HepG2 (cell line): ENCODE results near the gene SLC13A3. TPM values are rescaled to one million over a fixed set of nuclear protein-coding genes. Genes with fewer than 3 reads are reported as not detected.

Source experiments
- ATM ChIP-seq: fragments of 450-650 bp; IDR thresholded peaks from 2 replicates; pipeline ENCODE4 v1.7.1; 2017; ENCODE audit warnings: mild to moderate bottlenecking, borderline replicate concordance
- FOXA1 ChIP-seq, 2 experiments: fragments of 450-650 bp in 1 of 2; sonication (generic) in 1 of 2; formaldehyde crosslinking in 1 of 2; IDR thresholded peaks; 2 replicates each; pipeline versions ENCODE4 v1.4.0 to v1.6.1; 2016 to 2020; ENCODE audit warnings: missing genetic modification reagents in 1 of 2
- FOXK2 ChIP-seq: fragments of 450-650 bp; IDR thresholded peaks from 2 replicates; pipeline ENCODE4 v1.6.1; 2016
- KDM1A ChIP-seq: IDR thresholded peaks from 2 replicates; pipeline ENCODE4 v1.6.1; 2016; ENCODE audit warnings: missing compliant biosample characterization
- MIER2 ChIP-seq: IDR thresholded peaks from 2 replicates; pipeline ENCODE4 v1.6.1; 2016; ENCODE audit warnings: missing biosample characterization, missing genetic modification reagents
- POLR2AphosphoS2 ChIP-seq: IDR thresholded peaks from 2 replicates; pipeline ENCODE4 v1.6.1; 2011; ENCODE audit warnings: low read depth, low read length, improper control_type of control experiment
- RBM22 ChIP-seq: fragments of 200-400 bp; formaldehyde crosslinking; optimal IDR thresholded peaks from 2 replicates; pipeline ENCODE3; 2017; ENCODE audit warnings: mild to moderate bottlenecking, low read length, moderate library complexity
- TCF12 ChIP-seq, 2 experiments: fragments of 450-650 bp in 1 of 2; sonication (generic) in 1 of 2; formaldehyde crosslinking in 1 of 2; IDR thresholded peaks; 2 replicates each; pipeline versions ENCODE4 v1.6.1 to v1.8.0; 2017 to 2022; ENCODE audit warnings: antibody characterized with exemption in 1 of 2, mild to moderate bottlenecking in 1 of 2, missing genetic modification reagents in 1 of 2, moderate library complexity in 1 of 2
- TCF7 ChIP-seq: sonication (generic); IDR thresholded peaks from 2 replicates; pipeline ENCODE4 v1.6.1; 2016; ENCODE audit warnings: antibody characterized with exemption, low read depth
- U2AF2 ChIP-seq: fragments of 200-400 bp; formaldehyde crosslinking; IDR thresholded peaks from 2 replicates; pipeline ENCODE4 v1.6.1; 2017; ENCODE audit warnings: low read depth, mild to moderate bottlenecking, low read length
- XBP1 ChIP-seq: sonication (generic); formaldehyde crosslinking; IDR thresholded peaks from 2 replicates; pipeline ENCODE4 v1.5.0; 2020; ENCODE audit warnings: missing genetic modification reagents
- ZFP82 ChIP-seq: sonication (generic); formaldehyde crosslinking; IDR thresholded peaks from 2 replicates; pipeline ENCODE4 v1.5.1; 2020; ENCODE audit warnings: mild to moderate bottlenecking, missing genetic modification reagents, borderline replicate concordance
- ZNF136 ChIP-seq: sonication (generic); formaldehyde crosslinking; IDR thresholded peaks from 2 replicates; pipeline ENCODE4 v1.8.1; 2022; ENCODE audit warnings: low read depth, mild to moderate bottlenecking, moderate library complexity, missing genetic modification reagents
- ZNF512 ChIP-seq: sonication (generic); formaldehyde crosslinking; IDR thresholded peaks from 2 replicates; pipeline ENCODE4 v1.4.0; 2020; ENCODE audit warnings: mild to moderate bottlenecking, missing genetic modification reagents
- ZNF557 ChIP-seq: sonication (generic); formaldehyde crosslinking; IDR thresholded peaks from 2 replicates; pipeline ENCODE4 v1.4.0; 2020; ENCODE audit warnings: missing genetic modification reagents
- polyA plus RNA-seq, 8 experiments: library from polyadenylated mRNA; depleted of rRNA in 3 of 8; stranded (reverse) in 7 of 8; unstranded in 1 of 8; fragments of >200 nt; fragmentation: Illumina TruSeq in 4 of 8; extraction: Trizol in 4 of 8; gene quantifications; 2 replicates each; pipeline versions ENCODE4 v1.2.1 to v1.2.3, GENCODE V29; 2011 to 2016; ENCODE audit warnings: low read depth in 4 of 8, missing spikeins in 1 of 8, mixed read lengths in 1 of 8; ENCODE audit not compliant: insufficient read depth in 1 of 8
- total RNA-seq, 5 experiments: library from RNA; depleted of rRNA; stranded (reverse); fragments of >200 nt; fragmentation: Illumina TruSeq; extraction: Trizol; gene quantifications; 2 replicates each; pipeline ENCODE4 v1.2.3, GENCODE V29; 2016; ENCODE audit warnings: low read depth in 1 of 5

Gene SLC13A3
- total and polyA plus RNA-seq, 2 of the 13 experiments (the other 11 are each of a cell fraction or from before 2014, with no cell fraction given): 66.5 to 76.0 TPM

- TF ChIP-seq U2AF2 (0 out of 2 replicates have a peak, but pooled peaks have one; percentile 76), MIER2 (CRISPR knock-in tag) (no peak), POLR2AphosphoS2 (no peak), ZNF557 (CRISPR knock-in tag) (no peak), ZFP82 (CRISPR knock-in tag) (no peak), FOXA1 (IDR thresholded peaks at IDR 0.05) (peak; percentile 33; the same call in 1 of the 2 replicates), FOXA1 (CRISPR knock-in tag; IDR thresholded peaks at IDR 0.05) (no peak), FOXK2 (peak; percentile 59; the same call in 1 of the 2 replicates), KDM1A (CRISPR knock-in tag) (no peak), RBM22 (peak; percentile 14), TCF7 (no peak), ZNF136 (CRISPR knock-in tag) (no peak), XBP1 (CRISPR knock-in tag) (no peak), ATM (peak; percentile 39; the same call in 1 of the 2 replicates), TCF12 (IDR thresholded peaks at IDR 0.05) (no peak), TCF12 (CRISPR knock-in tag; IDR thresholded peaks at IDR 0.05) (no peak), ZNF512 (CRISPR knock-in tag) (peak; percentile 99)
Observed at GRCh38 chr20:46600286-46600752, 50.9 kb downstream of the SLC13A3 start (continued).
